HG03025 (cell line): ENCODE measurements around the gene PIP4K2B.
"Not testable (repeated sequence)": the region's sequence is repeated elsewhere in the genome, so short reads cannot be mapped to it uniquely, and the experiment has no call there.

Experiments used
- ATAC-seq: cut with Tn5 transposase; IDR thresholded peaks from one replicate; pipeline ENCODE4 v1.9.1; 2021; ENCODE audit warnings: mild to moderate bottlenecking, moderate library complexity; ENCODE audit not compliant: unreplicated experiment, low FRiP score

The PIP4K2B gene

GRCh38 chr17:38731526-38732294 lies 67.6 kb downstream of the PIP4K2B start:
- no peak for ATAC-seq

- no peak for ATAC-seq
These were observed 68.6 kb downstream of the PIP4K2B start for GRCh38 chr17:38730526-38731379.

GRCh38 chr17:38729886-38730525 lies 69.3 kb downstream of the PIP4K2B start, which contains the start of gene CISD3:
Gene CISD3, plus strand, starts transcription at chr17:38730341. Its CDS starts 18 bp downstream, at chr17:38730359.
- no peak for ATAC-seq

GRCh38 chr17:38729368-38729885 lies 69.9 kb downstream of the PIP4K2B start:
- ATAC-seq: no peak

- no peak for ATAC-seq
These were observed 71.0 kb downstream of the PIP4K2B start for GRCh38 chr17:38728290-38728831.

- no peak for ATAC-seq
These were observed 71.6 kb downstream of the PIP4K2B start for GRCh38 chr17:38727736-38728135.

GRCh38 chr17:38726145-38726544 lies 73.2 kb downstream of the PIP4K2B start:
- not testable (repeated sequence) for ATAC-seq

- ATAC-seq: no peak
These were observed 74.3 kb downstream of the PIP4K2B start for GRCh38 chr17:38725066-38725465.

- no peak for ATAC-seq
These were observed 74.9 kb downstream of the PIP4K2B start for GRCh38 chr17:38724337-38724988.

- ATAC-seq: no peak
These were observed 77.6 kb downstream of the PIP4K2B start for GRCh38 chr17:38721802-38722201.

GRCh38 chr17:38720941-38721340 lies 78.4 kb downstream of the PIP4K2B start:
- no peak for ATAC-seq

GRCh38 chr17:38719943-38720641 lies 79.3 kb downstream of the PIP4K2B start:
- ATAC-seq: no peak

GRCh38 chr17:38719289-38719942 lies 79.9 kb downstream of the PIP4K2B start:
- ATAC-seq: no peak

GRCh38 chr17:38717139-38717745 lies 82.1 kb downstream of the PIP4K2B start:
- ATAC-seq: no peak

- no peak for ATAC-seq
These were observed 82.9 kb downstream of the PIP4K2B start for GRCh38 chr17:38716368-38717005.
